HepG2 (cell line): ENCODE measurements around the gene HINT2. TPM values are rescaled to one million over a fixed set of nuclear protein-coding genes. Genes with fewer than 3 reads are reported as not detected.

ENCODE experiments used
- ARID3A ChIP-seq: IDR thresholded peaks from 2 replicates; pipeline ENCODE4 v1.6.1; 2012; ENCODE audit warnings: low read depth, low read length, improper control_type of control experiment
- BRD4 ChIP-seq: sonication (generic); formaldehyde crosslinking; IDR thresholded peaks from 2 replicates; pipeline ENCODE4 v1.4.0; 2020; ENCODE audit warnings: missing genetic modification reagents
- CREM ChIP-seq, 2 experiments: sonication (generic) in 1 of 2; formaldehyde crosslinking in 1 of 2; IDR thresholded peaks; 2 replicates each; pipeline versions ENCODE4 v1.4.0 to v1.6.1; 2016 to 2020; ENCODE audit warnings: antibody characterized with exemption in 1 of 2, mild to moderate bottlenecking in 1 of 2, missing genetic modification reagents in 1 of 2
- FOXO4 ChIP-seq: sonication (generic); formaldehyde crosslinking; conservative IDR thresholded peaks from 2 replicates; pipeline ENCODE4 v1.8.1; 2023; ENCODE audit warnings: missing genetic modification reagents
- GMEB1 ChIP-seq: sonication (generic); formaldehyde crosslinking; IDR thresholded peaks from 2 replicates; pipeline ENCODE4 v1.5.1; 2020; ENCODE audit warnings: missing genetic modification reagents, mild to moderate bottlenecking, borderline replicate concordance
- KLF16 ChIP-seq, 2 experiments: sonication (generic) in 1 of 2; formaldehyde crosslinking in 1 of 2; IDR thresholded peaks; 2 replicates each; pipeline versions ENCODE4 v1.6.1 to v1.8.0; 2016 to 2023; ENCODE audit warnings: missing genetic modification reagents in 2 of 2, missing compliant biosample characterization in 1 of 2
- NBN ChIP-seq: fragments of 450-650 bp; conservative IDR thresholded peaks from 2 replicates; pipeline ENCODE4 v1.6.1; 2017
- RORA ChIP-seq: sonication (generic); formaldehyde crosslinking; IDR thresholded peaks from 2 replicates; pipeline ENCODE4 v1.5.0; 2020; ENCODE audit warnings: mild to moderate bottlenecking, missing genetic modification reagents, moderate library complexity
- SETDB1 ChIP-seq: sonication (generic); formaldehyde crosslinking; IDR thresholded peaks from 2 replicates; pipeline ENCODE4 v1.5.1; 2020; ENCODE audit warnings: missing genetic modification reagents, mild to moderate bottlenecking, borderline replicate concordance
- SIX1 ChIP-seq: sonication (generic); formaldehyde crosslinking; IDR thresholded peaks from 2 replicates; pipeline ENCODE4 v1.4.0; 2020; ENCODE audit warnings: missing genetic modification reagents, borderline replicate concordance
- THAP9 ChIP-seq: sonication (generic); formaldehyde crosslinking; IDR thresholded peaks from 2 replicates; pipeline ENCODE4; 2020; ENCODE audit warnings: missing genetic modification reagents, mild to moderate bottlenecking, borderline replicate concordance
- ZNF263 ChIP-seq: sonication (generic); formaldehyde crosslinking; IDR thresholded peaks from 2 replicates; pipeline ENCODE4 v1.4.0; 2020; ENCODE audit warnings: missing genetic modification reagents
- ZNF746 ChIP-seq: sonication (generic); formaldehyde crosslinking; IDR thresholded peaks from 2 replicates; pipeline ENCODE4 v1.8.0; 2022; ENCODE audit warnings: mild to moderate bottlenecking, missing genetic modification reagents
- ZNF788 ChIP-seq: sonication (generic); formaldehyde crosslinking; IDR thresholded peaks from 2 replicates; pipeline ENCODE4 v1.5.0; 2020; ENCODE audit warnings: mild to moderate bottlenecking, missing genetic modification reagents, borderline replicate concordance
- polyA plus RNA-seq, 8 experiments: library from polyadenylated mRNA; depleted of rRNA in 3 of 8; stranded (reverse) in 7 of 8; unstranded in 1 of 8; fragments of >200 nt; fragmentation: Illumina TruSeq in 4 of 8; extraction: Trizol in 4 of 8; gene quantifications; 2 replicates each; pipeline versions ENCODE4 v1.2.1 to v1.2.3, GENCODE V29; 2011 to 2016; ENCODE audit warnings: low read depth in 4 of 8, missing spikeins in 1 of 8, mixed read lengths in 1 of 8; ENCODE audit not compliant: insufficient read depth in 1 of 8
- total RNA-seq, 5 experiments: library from RNA; depleted of rRNA; stranded (reverse); fragments of >200 nt; fragmentation: Illumina TruSeq; extraction: Trizol; gene quantifications; 2 replicates each; pipeline ENCODE4 v1.2.3, GENCODE V29; 2016; ENCODE audit warnings: low read depth in 1 of 5
- TF ChIP-seq, protein P1 (sequence below): sonication (generic); formaldehyde crosslinking; IDR thresholded peaks from 2 replicates; pipeline ENCODE4 v1.5.0; 2020; ENCODE audit warnings: missing genetic modification reagents
- TF ChIP-seq, protein P2 (sequence below): sonication (generic); formaldehyde crosslinking; IDR thresholded peaks from 2 replicates; pipeline ENCODE4 v1.8.1; 2023; ENCODE audit warnings: mild to moderate bottlenecking, missing genetic modification reagents

HINT2 gene
- total and polyA plus RNA-seq, 2 of the 13 experiments (the other 11 are each of a cell fraction or from before 2014, with no cell fraction given) = 37.9 to 56.2 TPM

DNA sequence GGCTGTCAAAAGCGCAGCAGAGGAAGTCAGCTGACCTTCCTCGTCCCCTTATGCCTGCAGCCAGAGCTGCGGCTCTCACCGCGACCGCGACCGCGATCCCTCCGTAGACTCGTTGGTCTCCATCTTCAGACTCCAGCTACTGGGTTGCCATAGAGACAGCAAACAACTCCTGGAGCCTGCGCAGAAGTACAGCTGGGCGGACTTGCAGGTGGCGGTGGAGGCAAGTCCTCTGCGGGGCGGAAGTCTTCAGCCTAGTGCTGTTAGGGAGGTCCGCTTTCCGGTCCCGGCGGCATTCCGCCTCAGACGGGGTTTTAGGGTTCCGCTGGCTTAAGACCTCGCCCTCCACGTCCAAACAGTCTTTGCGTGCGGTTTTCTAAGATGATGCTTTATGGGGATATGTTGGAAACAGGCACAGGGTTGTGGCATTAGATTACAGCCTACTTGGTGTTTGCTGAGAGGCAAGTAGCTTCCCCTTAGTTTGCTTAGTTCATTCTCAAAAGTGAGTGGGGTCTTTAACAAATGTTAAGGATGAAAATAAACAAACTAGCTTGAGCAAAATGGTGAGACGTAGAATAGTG, 2.7 kb downstream of the HINT2 start, which contains the start of gene SPAG8 (continued):
- TF ChIP-seq THAP9 (CRISPR knock-in tag) (peak; percentile 93), ZNF263 (peak; percentile 86), ZNF746 (CRISPR knock-in tag) (no peak), GMEB1 (CRISPR knock-in tag) (peak; percentile 42; the same call in 1 of the 2 replicates), ZNF788 (CRISPR knock-in tag) (peak; percentile 63; the same call in 1 of the 2 replicates), KLF16 (CRISPR knock-in tag; IDR thresholded peaks at IDR 0.05) (peak in 1 of 2 experiments; percentile 83; a peak in 2 of 4 replicates), NBN (no peak), BRD4 (CRISPR knock-in tag) (no peak), SIX1 (CRISPR knock-in tag) (no peak), RORA (CRISPR knock-in tag) (no peak), CREM (IDR thresholded peaks at IDR 0.05) (peak; percentile 58; the same call in 1 of the 2 replicates), CREM (CRISPR knock-in tag; IDR thresholded peaks at IDR 0.05) (no peak), SETDB1 (CRISPR knock-in tag) (no peak), ARID3A (no peak), FOXO4 (CRISPR knock-in tag) (no peak)
- TF ChIP-seq, protein P1, sequence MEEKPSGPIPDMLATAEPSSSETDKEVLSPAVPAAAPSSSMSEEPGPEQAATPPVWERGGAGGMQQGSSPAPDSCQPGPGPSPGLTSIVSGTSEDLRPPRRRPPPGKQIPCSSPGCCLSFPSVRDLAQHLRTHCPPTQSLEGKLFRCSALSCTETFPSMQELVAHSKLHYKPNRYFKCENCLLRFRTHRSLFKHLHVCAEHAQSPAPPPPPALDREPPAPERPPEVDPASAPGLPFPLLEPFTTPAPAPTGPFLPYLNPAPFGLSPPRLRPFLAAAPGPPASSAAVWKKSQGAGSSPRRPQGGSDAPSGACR (CRISPR knock-in tag) = no peak
- TF ChIP-seq, protein P2, sequence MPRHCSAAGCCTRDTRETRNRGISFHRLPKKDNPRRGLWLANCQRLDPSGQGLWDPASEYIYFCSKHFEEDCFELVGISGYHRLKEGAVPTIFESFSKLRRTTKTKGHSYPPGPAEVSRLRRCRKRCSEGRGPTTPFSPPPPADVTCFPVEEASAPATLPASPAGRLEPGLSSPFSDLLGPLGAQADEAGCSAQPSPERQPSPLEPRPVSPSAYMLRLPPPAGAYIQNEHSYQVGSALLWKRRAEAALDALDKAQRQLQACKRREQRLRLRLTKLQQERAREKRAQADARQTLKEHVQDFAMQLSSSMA (CRISPR knock-in tag) = no peak; the same call in 1 of the 2 replicates
